Natural killer cell (primary cell): ENCODE results near the gene SLC39A3. TPM values are rescaled to one million over a fixed set of nuclear protein-coding genes. Genes with fewer than 3 reads are reported as not detected.

Experiments
- ATAC-seq, 3 donors: fragments of 150-1000 bp in 2 of 3; fragments of 200-7000 bp in 1 of 3; cut with Tn5 transposase; 1 replicate in 1 of 3; 2 replicates in 2 of 3; pipeline ENCODE4 v1.10.0; 2021; ENCODE audit warnings: mild to moderate bottlenecking in 2 of 3, moderate library complexity in 2 of 3
- DNase-seq, 2 donors: peaks; one replicate each; pipeline versions ENCODE4 v3.0.0 to v3.0.0-alpha.2; 2013 to 2021; ENCODE audit warnings: mixed read lengths in 1 of 2
- H3K27ac ChIP-seq: one replicate; pipeline ENCODE4 v1.5.1; 2013; ENCODE audit warnings: mild to moderate bottlenecking, low read length
- H3K27me3 ChIP-seq: one replicate; pipeline ENCODE4 v1.6.1; 2013; ENCODE audit warnings: low read length; ENCODE audit not compliant: control insufficient read depth, insufficient read depth
- H3K36me3 ChIP-seq: one replicate; pipeline ENCODE4 v1.6.1; 2013; ENCODE audit warnings: low read length; ENCODE audit not compliant: control insufficient read depth, insufficient read depth
- H3K4me1 ChIP-seq: one replicate; pipeline ENCODE4 v1.6.1; 2013; ENCODE audit warnings: low read length; ENCODE audit not compliant: control insufficient read depth, insufficient read depth
- H3K4me3 ChIP-seq: one replicate; pipeline ENCODE4 v1.5.1; 2013; ENCODE audit warnings: low read length
- H3K9me3 ChIP-seq: one replicate; pipeline ENCODE4 v1.6.1; 2013; ENCODE audit warnings: low read length; ENCODE audit not compliant: control insufficient read depth, insufficient read depth
- H3K27ac Mint-ChIP-seq, 2 donors: one replicate each; pipeline ENCODE4 v1.8.0; 2022; ENCODE audit warnings: mild to moderate bottlenecking in 2 of 2, mixed read lengths in 2 of 2, moderate library complexity in 1 of 2
- H3K27me3 Mint-ChIP-seq, 2 donors: one replicate each; pipeline ENCODE4 v1.8.0; 2022; ENCODE audit warnings: low read depth in 2 of 2, mixed read lengths in 2 of 2
- H3K36me3 Mint-ChIP-seq: one replicate; pipeline ENCODE4 v1.8.0; 2022; ENCODE audit warnings: mixed read lengths
- H3K4me1 Mint-ChIP-seq, 2 donors: one replicate each; pipeline ENCODE4 v1.8.0; 2022; ENCODE audit warnings: mixed read lengths in 2 of 2
- H3K4me3 Mint-ChIP-seq: one replicate; pipeline ENCODE4 v1.8.0; 2022; ENCODE audit warnings: mild to moderate bottlenecking, moderate library complexity, mixed read lengths
- H3K9me3 Mint-ChIP-seq, 2 donors: one replicate each; pipeline ENCODE4 v1.8.0; 2022; ENCODE audit warnings: mixed read lengths in 2 of 2
- WGBS: methylation state at CpG from one replicate; pipeline ENCODE4 v1.1.7; 2013; ENCODE audit warnings: missing lambda C conversion rate; ENCODE audit not compliant: insufficient coverage; 5-methylcytosine and 5-hydroxymethylcytosine counted together
- intact Hi-C: fragments of 100-400 bp; cut with micrococcal nuclease; formaldehyde crosslinking; loops from one replicate; pipeline ENCODE4 v1.14.2; 2022
- total RNA-seq, 4 donors: library from RNA; stranded (reverse); fragments of 120-200 nt in 1 of 4; gene quantifications; one replicate each; pipeline versions ENCODE4 v1.2.3 to v1.2.4, GENCODE V29; 2013 to 2022
- TF ChIP-seq, protein P1 (sequence below): fragments of 200-600 bp; IDR thresholded peaks from one replicate; pipeline ENCODE4 v1.8.0; 2022; ENCODE audit warnings: antibody characterized with exemption

SLC39A3 gene
- total RNA-seq, 3 donors from 2014 or later (not counting 1 experiment from before 2014, with no cell fraction given) = 14.8 to 29.4 (median 19.6) TPM

DNA sequence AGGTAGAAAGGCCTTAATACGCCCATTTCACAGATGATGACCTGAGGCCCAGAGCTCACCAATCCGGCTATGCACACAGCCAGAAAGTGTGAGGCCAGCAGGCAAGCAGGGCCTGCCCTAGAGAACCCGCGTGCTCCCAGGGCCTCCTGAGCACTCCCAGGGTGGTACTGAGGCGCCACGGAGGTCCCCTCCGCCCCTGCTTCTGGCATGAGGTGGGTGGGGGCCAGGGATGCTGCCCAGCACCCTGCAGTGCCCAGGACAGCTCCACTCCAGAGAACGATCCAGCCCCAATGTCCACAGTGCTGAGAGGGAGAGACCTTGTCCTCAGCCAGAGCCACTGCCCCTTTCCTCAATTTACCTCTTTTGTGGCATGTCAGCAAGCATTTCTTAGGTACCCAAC, 29.4 kb upstream of the SLC39A3 start:
- 98% methylated on average over 8 of the region's 8 CpGs for WGBS
- Histone ChIP-seq H3K4me1 (peaks cover 7% of the 10 kb centered on the region), H3K9me3 (no peaks in the 10 kb centered on the region), H3K4me3 (no peak overlapping the region), H3K36me3 (peaks cover 21% of the 10 kb centered on the region), H3K27me3 (no peaks in the 10 kb centered on the region), H3K27ac (no peak overlapping the region)
- intact Hi-C loops = no loop called here
- H3K36me3 Mint-ChIP-seq = no peaks in the 10 kb centered on the region
- TF ChIP-seq, protein P1, sequence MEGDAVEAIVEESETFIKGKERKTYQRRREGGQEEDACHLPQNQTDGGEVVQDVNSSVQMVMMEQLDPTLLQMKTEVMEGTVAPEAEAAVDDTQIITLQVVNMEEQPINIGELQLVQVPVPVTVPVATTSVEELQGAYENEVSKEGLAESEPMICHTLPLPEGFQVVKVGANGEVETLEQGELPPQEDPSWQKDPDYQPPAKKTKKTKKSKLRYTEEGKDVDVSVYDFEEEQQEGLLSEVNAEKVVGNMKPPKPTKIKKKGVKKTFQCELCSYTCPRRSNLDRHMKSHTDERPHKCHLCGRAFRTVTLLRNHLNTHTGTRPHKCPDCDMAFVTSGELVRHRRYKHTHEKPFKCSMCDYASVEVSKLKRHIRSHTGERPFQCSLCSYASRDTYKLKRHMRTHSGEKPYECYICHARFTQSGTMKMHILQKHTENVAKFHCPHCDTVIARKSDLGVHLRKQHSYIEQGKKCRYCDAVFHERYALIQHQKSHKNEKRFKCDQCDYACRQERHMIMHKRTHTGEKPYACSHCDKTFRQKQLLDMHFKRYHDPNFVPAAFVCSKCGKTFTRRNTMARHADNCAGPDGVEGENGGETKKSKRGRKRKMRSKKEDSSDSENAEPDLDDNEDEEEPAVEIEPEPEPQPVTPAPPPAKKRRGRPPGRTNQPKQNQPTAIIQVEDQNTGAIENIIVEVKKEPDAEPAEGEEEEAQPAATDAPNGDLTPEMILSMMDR = no peak
- ATAC-seq (no peak), DNase-seq (no peak)
- no peaks in the 10 kb centered on the region for H3K27me3 Mint-ChIP-seq
- no peaks in the 10 kb centered on the region for H3K9me3 Mint-ChIP-seq
- H3K27ac Mint-ChIP-seq = peak overlapping the region in 1 of 2 donors; percentile 60
- no peak overlapping the region for H3K4me3 Mint-ChIP-seq
- H3K4me1 Mint-ChIP-seq = peaks cover 5 to 12% of the 10 kb centered on the region in 2 donors

DNA sequence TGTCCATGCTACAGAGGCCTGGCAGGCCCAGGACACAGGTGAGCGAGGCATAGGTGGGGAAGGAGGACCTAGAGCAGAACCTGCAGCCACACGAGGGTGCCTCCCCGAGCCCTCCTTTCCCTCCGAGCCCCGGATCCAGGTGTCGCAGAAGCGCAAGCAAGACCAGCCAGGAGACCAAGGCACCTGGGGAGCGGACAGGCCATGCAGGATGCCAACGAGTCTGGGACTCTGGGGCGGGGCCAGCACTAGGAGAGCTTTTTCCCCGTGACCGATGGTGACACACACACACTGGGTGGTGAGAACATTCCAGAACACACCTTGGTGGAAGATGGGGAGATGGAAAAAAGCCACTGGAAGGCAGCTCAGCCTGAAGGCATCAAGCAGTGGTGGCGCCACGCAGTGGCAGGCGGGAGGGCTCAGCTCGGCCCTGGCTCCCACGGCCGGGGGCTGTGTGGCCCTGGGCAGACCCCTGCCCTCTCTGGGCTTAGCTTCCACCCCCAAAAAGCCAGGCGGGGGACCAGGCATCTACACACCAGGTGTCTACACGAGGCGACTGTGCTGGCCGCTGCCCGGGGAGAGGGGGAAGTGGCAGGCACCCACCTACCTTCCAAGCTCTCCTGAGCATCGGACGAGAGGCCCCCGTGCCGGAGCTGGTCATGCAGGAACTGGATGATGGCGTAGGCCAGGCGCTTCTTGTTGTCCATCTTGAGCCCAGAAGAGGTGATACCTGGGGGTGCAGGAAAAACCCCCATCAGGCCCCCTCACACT, 28.7 kb upstream of the SLC39A3 start:
- H3K9me3 Mint-ChIP-seq = no peaks in the 10 kb centered on the region
- 96% methylated on average over 29 of the region's 29 CpGs for WGBS
- no peak overlapping the region for H3K27ac Mint-ChIP-seq
- Histone ChIP-seq H3K4me1 (peaks cover 7% of the 10 kb centered on the region), H3K9me3 (no peaks in the 10 kb centered on the region), H3K36me3 (peaks cover 25% of the 10 kb centered on the region), H3K4me3 (no peak overlapping the region), H3K27ac (no peak overlapping the region), H3K27me3 (no peaks in the 10 kb centered on the region)
- intact Hi-C loops = no loop called here
- DNase-seq = no peak
- ATAC-seq = no peak
- H3K27me3 Mint-ChIP-seq = no peaks in the 10 kb centered on the region
- no peaks in the 10 kb centered on the region for H3K36me3 Mint-ChIP-seq
- TF ChIP-seq, protein P1 = no peak
- peaks cover 5 to 12% of the 10 kb centered on the region in 2 donors for H3K4me1 Mint-ChIP-seq
- no peak overlapping the region for H3K4me3 Mint-ChIP-seq

DNA sequence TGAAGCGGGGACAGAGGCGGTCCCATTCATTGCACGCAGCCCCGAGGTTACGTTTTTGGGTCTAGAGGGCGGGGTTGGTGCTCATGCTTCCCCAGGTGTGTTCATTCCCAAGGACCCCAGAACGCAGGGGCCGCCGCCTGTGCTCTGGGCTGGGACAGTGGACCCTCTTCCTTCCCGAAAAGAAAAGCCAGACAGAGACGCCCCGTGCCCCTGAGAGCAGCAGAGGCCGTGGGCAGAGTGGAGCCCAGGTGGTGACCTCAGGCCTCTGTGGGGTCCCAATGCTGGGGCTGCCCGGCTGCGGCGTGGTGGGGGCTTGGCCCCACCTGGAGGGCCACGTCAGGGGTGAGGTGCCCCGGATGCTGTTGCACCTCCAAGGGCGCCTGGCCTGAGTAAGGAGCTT, 27.9 kb upstream of the SLC39A3 start:
- Histone ChIP-seq H3K27ac (no peak overlapping the region), H3K27me3 (no peaks in the 10 kb centered on the region), H3K36me3 (peaks cover 33% of the 10 kb centered on the region), H3K4me3 (no peak overlapping the region), H3K9me3 (no peaks in the 10 kb centered on the region), H3K4me1 (peaks cover 7% of the 10 kb centered on the region)
- intact Hi-C loops = no loop called here
- no peaks in the 10 kb centered on the region for H3K36me3 Mint-ChIP-seq
- TF ChIP-seq, protein P1 = no peak
- no peak overlapping the region for H3K4me3 Mint-ChIP-seq
- H3K27ac Mint-ChIP-seq = no peak overlapping the region
- 97% methylated on average over 19 of the region's 19 CpGs for WGBS
- no peaks in the 10 kb centered on the region for H3K27me3 Mint-ChIP-seq
- H3K4me1 Mint-ChIP-seq = peaks cover 5 to 12% of the 10 kb centered on the region in 2 donors
- H3K9me3 Mint-ChIP-seq = no peaks in the 10 kb centered on the region
- DNase-seq = no peak
- ATAC-seq = no peak
